GM19372 (cell line): Measurements from ENCODE around the gene C11orf42.

Experiments
- ATAC-seq: cut with Tn5 transposase; IDR thresholded peaks from one replicate; pipeline ENCODE4 v1.9.1; 2021; ENCODE audit warnings: mild to moderate bottlenecking, low read depth, moderate library complexity; ENCODE audit not compliant: unreplicated experiment

The C11orf42 gene, protein sequence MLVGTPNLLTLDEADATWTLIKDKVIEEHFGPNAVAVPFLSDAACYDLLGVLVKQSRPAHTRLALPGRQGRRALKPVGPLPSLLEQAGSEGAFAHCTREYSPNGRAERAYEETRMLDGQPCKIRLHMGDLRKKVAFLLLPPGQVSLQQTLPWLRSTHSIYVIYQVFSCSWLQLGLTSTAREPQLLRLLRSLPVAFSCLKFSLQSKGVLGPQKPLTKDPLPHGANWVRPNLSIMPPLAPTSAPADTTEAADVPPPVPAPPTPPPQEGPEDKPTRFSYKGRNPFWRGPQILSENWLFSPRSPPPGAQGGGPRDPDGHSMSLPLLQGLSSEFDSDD

GRCh38 chr11:6205366-6205765, at the start of gene C11orf42:
Gene C11orf42 (plus strand): TSS chr11:6205557. CDS start chr11:6205616, 59 bp downstream.
- no peak for ATAC-seq

GRCh38 chr11:6156628-6157359, 48.6 kb upstream of the C11orf42 start:
- no peak for ATAC-seq

GRCh38 chr11:6170226-6170625, 35.1 kb upstream of the C11orf42 start, which contains the start of gene OR52B2:
Gene OR52B2 (minus strand): TSS chr11:6170326. CDS start chr11:6170326, 0 bp downstream.
- no peak for ATAC-seq

DNA sequence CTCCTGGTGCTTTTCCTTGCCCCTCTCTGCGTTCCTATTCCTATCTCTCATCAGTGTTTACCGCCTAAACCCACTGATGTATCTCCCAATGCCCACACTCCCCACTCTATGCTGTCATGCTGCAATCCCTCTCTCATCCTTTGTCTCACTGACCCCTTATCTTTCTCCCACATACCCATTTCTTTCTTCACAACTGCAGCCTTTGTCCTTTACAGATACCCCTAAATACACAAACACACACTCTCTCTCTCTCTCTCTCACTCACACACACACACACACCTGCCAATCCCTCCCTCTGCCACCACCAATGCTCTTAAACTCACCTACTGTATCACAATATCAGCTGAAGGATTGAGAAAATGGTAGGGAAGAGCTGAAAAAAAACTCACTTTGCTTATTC, 29.9 kb upstream of the C11orf42 start:
- ATAC-seq: no peak

GRCh38 chr11:6191742-6192141, 13.6 kb upstream of the C11orf42 start:
- ATAC-seq: no peak

GRCh38 chr11:6194065-6194581, 11.2 kb upstream of the C11orf42 start:
- no peak for ATAC-seq

DNA sequence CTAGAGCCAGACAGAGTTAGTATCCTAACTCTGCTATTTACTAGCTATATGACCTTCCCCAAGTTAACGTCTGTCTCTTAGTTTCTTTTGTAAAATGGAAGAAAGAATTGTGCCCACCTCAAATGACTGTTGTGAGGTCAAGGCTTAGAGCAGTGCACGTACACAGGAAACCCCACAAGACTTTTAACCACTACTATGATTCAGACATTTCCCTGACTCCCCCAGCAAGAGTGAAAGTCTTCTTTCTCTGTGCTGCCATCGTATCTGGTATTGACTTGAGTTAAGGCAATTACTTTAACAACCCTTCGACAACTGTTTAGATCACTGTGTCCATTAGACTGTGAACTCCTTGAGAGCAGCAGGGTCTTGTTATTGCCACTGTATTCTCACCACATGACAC, 9.0 kb upstream of the C11orf42 start:
- no peak for ATAC-seq

DNA sequence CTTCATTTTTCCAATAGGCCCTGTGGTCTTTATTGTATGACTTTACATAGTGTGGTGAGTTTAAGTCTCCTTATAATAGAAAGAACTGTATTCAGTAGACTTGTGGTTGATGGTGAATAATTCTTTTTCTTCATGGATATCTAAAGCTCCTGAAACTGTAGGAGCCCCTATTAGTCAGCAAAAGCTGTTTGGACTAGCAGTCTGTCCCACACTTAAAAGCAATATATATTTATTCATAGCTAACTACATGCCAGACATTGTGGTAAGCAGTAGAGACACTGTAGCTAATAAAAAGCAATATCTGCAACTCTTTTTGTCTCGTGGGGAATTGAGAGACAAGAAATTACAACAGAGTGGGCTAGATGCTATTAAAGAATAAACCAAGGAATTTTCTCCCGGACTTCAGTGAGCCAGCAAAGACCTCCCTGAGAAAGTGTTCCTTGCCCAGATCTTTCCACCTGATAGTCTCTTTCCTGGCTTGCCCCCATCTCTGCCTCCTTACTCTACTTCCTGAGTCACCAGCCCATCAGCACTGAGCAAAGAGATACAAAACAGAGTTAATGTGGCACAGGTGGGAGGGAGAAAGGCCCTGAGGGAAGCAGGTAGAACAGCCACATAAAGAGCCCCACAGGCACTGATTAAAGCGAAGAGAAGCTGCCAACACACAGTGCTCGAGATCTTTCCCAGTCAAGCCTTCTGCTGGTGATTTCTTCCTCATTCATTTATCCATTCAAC, 7.7 kb upstream of the C11orf42 start:
- ATAC-seq: no peak

DNA sequence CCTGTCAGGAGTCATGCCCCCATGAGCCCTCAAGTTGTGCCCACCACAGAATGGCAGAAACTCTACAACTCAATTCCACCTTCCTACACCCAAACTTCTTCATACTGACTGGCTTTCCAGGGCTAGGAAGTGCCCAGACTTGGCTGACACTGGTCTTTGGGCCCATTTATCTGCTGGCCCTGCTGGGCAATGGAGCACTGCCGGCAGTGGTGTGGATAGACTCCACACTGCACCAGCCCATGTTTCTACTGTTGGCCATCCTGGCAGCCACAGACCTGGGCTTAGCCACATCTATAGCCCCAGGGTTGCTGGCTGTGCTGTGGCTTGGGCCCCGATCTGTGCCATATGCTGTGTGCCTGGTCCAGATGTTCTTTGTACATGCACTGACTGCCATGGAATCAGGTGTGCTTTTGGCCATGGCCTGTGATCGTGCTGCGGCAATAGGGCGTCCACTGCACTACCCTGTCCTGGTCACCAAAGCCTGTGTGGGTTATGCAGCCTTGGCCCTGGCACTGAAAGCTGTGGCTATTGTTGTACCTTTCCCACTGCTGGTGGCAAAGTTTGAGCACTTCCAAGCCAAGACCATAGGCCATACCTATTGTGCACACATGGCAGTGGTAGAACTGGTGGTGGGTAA, 6.1 kb upstream of the C11orf42 start, which contains the start of gene OR52W1:
TSS of gene OR52W1 (plus strand) at position 51 of the 637 bp plus-strand sequence. CDS start at position 51, 0 bp downstream.
- ATAC-seq: no peak

DNA sequence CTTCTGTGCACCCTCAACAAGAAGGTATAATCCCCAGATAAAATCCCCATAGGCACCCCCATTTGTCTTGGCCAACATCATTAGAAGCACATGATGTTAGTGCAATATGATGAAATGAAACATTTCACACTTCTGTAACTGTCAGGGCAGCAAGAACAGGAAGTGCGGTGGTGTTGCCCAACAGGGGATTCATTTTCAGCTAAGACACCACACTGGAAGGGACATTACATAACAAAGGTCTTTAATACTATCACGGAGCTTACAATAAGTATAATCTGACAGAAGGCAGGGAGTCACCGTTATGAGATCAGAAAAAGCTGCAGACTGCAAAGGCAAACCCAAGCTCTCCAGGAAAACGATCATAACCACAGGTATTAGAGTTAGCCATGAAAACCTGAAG, 4.4 kb upstream of the C11orf42 start:
- no peak for ATAC-seq

GRCh38 chr11:6201481-6201880, 3.9 kb upstream of the C11orf42 start:
- no peak for ATAC-seq

DNA sequence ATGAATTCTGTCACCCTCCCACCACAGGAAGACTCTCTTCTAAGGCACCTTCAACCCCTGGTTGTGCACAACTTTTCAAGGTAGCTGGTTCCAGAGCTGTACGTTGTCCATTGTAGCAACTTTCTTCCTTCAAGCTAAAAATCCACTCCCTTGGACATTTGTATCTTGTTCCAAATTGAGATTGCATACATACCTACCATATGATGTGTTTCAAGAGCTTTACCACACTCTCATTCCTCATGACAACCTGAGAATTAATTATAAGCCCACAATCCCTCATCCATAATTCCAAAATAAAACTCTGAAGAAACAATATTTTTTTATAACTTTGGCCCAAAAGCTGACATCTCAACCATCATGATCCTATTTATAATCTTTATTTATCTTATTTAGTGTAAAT, 3.3 kb upstream of the C11orf42 start:
- no peak for ATAC-seq

GRCh38 chr11:6203327-6203726, 2.0 kb upstream of the C11orf42 start:
- ATAC-seq: peak; percentile 67

DNA sequence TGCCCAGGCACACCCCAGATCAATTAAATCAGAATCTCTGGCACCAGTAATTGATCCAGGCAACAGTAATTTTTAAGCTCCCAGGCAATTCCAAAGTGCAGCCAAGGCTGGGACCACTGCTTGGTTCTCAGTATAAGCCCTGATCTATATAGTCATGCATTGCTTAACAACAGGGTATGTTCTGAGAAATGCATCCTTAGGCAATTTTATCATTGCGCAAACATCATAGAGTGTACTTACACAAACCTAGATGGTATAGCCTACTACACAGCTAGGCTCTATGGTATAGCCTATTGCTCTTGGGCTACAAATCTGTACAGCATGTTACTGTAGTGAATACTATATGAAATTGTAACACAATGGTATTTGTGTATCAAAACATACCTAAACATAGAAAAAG, 651 bp upstream of the C11orf42 start:
- ATAC-seq: no peak

GRCh38 chr11:6206456-6207180, 1.3 kb downstream of the C11orf42 start:
- ATAC-seq: no peak

DNA sequence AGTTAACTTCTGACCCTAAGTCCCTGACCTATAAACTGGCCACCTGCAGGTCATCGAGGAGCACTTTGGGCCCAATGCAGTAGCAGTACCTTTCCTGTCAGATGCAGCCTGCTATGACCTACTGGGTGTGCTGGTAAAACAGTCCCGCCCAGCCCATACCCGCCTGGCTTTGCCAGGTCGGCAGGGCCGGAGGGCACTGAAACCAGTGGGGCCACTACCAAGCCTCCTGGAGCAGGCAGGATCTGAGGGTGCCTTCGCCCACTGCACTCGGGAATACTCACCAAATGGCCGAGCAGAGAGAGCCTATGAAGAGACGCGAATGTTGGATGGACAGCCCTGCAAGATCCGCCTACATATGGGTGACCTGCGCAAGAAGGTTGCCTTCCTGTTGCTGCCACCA, 4.4 kb downstream of the C11orf42 start:
- no peak for ATAC-seq

DNA sequence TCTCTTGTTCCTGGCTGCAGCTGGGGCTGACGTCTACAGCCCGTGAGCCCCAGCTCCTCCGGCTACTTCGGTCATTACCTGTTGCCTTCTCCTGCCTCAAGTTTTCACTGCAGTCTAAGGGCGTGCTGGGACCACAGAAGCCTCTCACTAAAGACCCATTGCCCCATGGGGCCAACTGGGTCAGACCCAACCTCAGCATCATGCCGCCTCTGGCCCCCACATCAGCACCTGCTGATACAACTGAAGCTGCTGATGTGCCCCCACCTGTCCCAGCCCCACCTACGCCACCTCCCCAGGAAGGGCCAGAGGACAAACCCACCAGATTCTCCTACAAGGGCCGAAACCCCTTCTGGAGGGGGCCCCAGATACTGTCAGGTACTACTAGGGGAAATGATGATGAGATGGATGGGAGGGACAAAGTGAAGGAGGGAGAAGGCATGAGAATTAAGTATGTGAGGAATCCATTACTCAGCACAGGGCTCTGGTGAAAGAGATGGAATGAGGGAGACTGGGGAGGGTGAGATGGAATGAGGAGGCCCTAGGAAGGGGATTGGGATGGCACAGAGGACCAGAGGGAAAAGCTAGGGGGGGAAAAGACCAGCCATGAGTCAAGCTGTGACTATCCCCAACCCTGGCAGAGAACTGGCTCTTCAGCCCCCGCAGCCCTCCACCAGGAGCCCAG, 5.1 kb downstream of the C11orf42 start:
- ATAC-seq: no peak

GRCh38 chr11:6214530-6214929, 9.2 kb downstream of the C11orf42 start:
- no peak for ATAC-seq

DNA sequence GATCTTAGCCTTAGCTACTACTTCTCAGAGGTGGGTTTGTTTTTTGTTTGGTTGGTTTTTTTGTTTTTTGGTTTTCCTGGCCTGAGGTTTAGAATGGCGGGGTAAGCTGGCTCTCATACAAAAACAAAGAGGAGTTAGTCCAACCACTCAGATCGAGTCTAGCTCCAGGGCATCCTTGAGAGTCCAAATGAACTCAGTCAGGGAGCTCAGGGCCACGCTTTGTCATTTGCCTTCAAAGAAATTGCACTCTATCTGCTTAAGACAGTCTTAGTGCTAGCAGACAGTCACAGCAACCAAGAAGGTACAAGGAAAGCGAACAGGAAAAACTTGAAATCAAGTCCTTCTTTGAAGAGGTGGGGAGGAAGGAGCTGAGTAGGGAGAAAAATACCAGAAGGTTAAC, 11.1 kb downstream of the C11orf42 start:
- ATAC-seq: no peak
